CD4-positive, alpha-beta T cell treated with Interleukin-4 for 1 hour (primary cell): ENCODE data around the gene ELMO2.
A peak's percentile ranks its signal among the peaks of the same experiment; 100 is the strongest.
"Not testable (repeated sequence)": the region's sequence is repeated elsewhere in the genome, so short reads cannot be mapped to it uniquely, and the experiment has no call there.

Experiments used
- DNase-seq, 2 donors: peaks; one replicate each; pipeline ENCODE4 v3.0.0-alpha.2; 2020 to 2022

ELMO2 gene

GRCh38 chr20:46406986-46407670, 713 bp upstream of the ELMO2 start:
- peak in 1 of 2 donors; percentile 66 for DNase-seq

GRCh38 chr20:46402331-46402811, 4.0 kb downstream of the ELMO2 start:
- no peak for DNase-seq

GRCh38 chr20:46401478-46401860, 4.9 kb downstream of the ELMO2 start:
- DNase-seq = no peak

- DNase-seq = peak; percentile 13 to 80
These were observed 5.5 kb downstream of the ELMO2 start for GRCh38 chr20:46400828-46401477.

- DNase-seq = peak in 1 of 2 donors; percentile 19
These were observed 6.2 kb downstream of the ELMO2 start for GRCh38 chr20:46400253-46400652.

GRCh38 chr20:46399401-46399800, 7.0 kb downstream of the ELMO2 start:
- DNase-seq = peak in 1 of 2 donors; percentile 46

- no peak for DNase-seq
These were observed 7.5 kb downstream of the ELMO2 start for GRCh38 chr20:46398963-46399362.

DNA sequence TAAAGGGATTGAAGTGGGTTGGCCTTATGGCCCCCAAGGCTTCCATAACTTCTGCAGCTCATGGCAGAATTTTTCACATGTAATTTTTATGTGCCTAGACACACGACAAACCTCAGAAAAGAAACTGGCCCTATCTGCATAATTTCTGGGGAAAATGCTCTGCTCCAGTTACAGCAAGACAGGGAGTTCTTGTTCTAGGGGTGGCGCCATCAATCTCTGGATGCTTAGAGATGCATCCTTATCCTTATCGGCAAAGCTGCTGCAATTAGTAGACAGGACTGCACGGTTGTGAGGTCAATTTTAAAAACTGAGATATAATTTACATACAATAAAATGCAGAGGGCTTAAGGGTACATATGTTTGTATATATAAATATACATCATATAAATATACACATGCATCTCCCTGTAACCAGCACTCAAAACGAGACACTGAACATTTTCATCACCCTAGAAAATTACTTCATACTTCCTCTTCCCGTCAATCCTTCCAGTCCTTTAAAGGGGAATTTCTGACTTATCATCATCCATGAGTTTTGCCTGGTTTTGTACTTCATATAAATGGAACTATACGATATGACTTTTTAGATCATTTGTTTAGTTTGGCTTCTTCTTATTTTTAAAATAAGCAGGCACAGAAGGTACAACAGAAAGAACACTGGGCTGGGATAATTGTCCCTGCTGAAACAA, 10.2 kb downstream of the ELMO2 start:
- no peak for DNase-seq

DNA sequence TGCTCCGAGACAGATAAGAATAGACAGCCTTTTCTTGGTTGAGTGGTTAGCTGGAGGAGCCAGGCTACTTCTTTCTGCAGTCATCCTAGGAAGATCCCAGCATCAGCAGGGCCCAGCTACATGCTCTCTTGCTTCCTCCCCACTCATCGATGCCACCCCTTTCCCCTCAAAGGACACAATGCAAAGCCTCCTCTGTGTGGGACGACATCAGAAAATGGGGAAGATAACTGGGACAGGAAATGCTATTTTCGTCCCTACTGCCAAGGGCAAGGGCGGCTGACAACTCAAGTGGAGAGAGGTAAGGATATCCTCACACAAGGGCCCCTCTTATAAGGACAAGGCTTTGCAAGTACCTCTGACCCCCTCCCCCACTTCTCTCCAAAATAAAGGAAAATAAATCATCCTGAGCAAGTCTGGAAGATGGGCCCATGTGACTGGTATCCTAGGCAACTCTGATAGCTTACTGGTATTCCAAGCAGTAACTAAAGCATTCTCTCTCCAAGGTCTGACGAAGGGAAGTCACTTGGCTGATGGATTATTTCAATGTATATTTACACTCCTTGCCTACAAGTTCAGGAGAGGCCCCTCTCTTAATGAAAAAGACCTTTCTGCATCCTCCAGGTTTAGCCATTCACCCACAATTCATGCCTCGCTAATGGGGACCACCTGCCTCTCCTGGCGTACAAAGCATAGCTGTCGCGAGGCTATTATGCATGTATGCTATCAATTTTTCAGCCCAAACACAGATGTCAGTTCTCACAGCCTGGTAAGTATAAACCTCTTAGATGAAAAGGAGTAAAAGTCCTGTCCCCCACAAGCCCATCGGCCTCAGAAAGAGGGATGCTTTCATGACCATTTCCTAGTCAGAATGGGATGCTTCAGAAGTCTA, 11.3 kb downstream of the ELMO2 start:
- DNase-seq = no peak

DNA sequence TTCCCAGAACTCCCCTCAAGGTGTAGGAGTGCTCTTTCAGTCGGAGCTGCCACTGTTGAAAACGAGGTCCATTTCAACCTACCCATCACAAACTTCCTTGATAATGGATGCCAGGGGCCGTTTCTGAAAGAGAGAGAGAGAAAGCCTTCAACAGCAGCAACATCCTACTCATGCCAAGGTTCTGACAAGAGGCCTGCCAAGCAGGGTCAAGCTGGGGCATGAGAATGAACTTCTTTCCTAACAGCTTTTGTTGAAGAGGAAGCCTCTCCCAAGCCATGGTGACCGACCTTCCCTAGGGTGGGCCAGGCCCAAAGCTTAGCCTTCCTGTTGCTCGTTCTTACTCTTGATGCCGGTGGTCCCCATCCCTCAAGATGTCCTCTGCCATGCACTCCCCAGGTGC, 12.4 kb downstream of the ELMO2 start:
- DNase-seq = no peak

GRCh38 chr20:46388937-46389336, 17.5 kb downstream of the ELMO2 start:
- no peak for DNase-seq

DNA sequence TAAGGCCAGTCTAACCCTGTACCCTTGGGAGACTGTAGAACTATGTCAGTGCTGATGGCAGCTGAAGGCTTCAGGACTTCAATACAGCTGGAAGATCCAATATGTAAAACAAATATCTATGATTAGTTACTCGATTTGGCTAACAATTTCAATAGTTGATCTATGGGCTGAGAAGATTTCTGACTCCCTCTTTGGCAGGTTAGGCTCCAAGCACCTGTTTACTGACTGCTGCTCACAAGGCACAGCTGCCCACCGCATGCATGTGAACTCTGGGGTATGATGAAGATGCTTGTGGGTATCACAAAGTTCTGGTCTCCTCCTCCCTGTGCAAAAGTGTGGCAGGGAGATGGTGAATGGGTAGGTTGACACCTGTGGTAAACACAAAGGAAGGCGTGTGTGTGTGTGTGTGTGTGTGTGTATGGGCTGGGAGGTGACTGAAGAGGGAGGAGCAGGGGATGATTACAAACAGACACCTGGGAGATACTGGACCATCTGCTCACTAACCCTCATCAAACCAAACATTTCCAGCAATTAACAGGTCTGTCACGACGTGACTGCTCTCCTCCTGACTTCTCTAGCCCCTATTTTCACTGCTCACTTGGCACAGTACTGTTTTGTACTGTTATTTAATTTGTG, 18.1 kb downstream of the ELMO2 start:
- DNase-seq = no peak

DNA sequence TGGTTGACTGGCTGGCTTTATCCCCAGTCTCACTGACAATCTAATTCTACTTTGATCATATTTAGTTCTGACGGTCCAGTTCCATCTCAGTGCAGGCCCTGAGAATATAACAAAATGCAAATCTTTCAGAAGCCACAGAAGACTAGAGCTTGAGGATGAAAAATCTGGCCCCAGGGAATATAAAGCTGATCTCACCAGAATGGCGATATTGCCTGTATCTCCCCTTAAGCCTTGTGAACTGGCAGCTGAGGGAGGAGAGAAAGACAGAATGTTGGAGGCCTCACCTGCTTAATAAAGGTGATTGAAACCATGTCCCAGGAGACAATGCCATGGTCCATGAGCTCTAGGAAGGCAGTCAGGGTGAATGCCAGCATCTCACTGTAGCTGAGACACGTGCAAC, 19.4 kb downstream of the ELMO2 start:
- not testable (repeated sequence) for DNase-seq

DNA sequence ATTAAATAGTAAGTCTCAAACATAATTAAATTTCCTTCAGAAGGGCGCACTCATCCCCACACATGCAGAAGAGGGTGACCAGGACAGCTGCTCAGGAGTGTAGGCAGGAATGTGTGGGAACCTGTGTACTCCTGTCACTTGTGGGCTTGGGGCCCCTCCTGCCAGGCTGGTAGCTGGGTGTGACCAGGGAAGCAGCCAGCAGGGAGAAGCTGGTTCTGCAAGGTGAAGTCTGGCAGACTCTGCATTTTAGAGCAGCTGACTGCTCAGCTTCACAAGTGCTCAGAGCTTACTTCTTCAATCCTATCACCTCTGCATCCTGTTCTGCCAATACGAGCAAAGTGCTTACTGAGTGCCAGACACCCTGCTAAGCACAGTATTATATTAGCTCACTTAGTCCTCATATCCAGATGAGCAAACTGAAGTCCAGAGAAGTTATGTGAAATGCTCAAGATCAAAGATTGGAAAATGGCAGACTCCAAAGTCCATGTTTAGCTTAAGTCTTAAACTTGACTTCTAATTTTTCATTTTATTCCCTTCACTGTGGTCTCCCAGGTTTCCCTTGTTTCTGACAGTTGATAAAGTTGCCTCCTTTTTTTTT, 27.9 kb downstream of the ELMO2 start:
- no peak for DNase-seq

GRCh38 chr20:46377518-46377917, 28.9 kb downstream of the ELMO2 start:
- no peak for DNase-seq

DNA sequence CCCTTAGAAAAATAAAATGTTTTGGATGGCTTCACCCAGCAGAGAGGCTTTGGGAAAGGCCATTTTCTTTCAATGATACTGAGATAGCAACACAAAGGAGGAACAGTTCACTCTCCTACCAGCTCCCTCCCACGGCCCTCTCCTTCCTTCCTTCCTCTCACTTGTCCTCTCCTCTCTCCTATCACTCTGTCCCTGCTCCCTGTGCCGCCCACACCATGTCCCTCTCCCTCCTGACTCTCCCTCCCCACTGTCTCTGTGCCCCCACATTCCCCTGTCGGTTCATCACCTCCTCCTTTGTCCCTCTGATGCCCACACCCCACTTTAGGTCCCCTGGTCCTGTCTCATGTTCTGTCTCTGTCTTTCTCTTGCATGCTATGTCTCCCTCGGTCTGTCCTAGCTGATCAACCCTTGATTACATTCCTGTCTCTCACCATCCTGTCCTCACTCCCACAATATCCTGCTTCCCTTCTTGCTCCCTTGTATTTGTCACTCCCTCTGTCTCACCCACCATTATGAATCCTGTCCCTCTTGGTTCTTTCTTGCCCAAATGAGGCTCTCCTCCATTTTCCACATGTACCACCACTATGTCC, 30.1 kb downstream of the ELMO2 start:
- no peak for DNase-seq

DNA sequence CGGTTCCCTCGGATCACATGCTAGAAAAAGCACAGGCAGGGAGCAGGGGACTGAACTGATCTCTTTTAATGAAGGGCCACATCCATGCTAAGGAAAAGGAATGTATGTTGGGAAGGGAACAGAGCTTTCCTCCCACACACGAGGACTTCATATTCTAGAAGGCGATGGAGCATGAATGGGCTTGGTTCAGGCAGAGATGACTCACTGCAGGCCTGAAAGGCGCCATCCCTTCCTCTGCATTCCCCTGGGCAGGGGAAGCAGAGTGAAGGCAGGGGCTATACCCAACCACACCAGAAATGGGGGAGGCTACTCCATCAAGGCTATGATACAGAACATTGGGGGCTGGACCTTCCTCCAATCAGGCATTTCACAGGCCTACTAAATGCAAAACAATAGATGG, 30.6 kb downstream of the ELMO2 start:
- no peak for DNase-seq

- DNase-seq = no peak
These were observed 32.0 kb downstream of the ELMO2 start for GRCh38 chr20:46374383-46374782.

DNA sequence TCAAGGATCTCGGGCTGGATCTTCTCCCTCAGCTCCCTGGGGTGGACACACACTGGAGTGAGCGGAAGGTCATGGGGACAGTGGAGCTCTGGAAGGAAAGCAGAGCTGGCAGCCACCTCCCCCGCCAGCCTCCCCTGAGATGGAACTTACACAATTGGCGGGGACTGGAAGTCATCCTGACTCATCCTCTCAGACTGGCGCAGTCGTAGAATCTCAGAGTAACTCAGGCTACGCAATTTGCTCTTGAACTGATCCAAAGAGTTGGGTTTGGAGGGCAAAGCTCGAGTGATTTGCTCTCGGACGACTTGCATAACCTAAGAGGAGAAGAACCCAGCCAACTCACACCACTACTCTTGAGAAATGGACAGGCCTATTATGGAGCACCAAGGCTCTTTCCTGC, 34.8 kb downstream of the ELMO2 start:
- no peak for DNase-seq

DNA sequence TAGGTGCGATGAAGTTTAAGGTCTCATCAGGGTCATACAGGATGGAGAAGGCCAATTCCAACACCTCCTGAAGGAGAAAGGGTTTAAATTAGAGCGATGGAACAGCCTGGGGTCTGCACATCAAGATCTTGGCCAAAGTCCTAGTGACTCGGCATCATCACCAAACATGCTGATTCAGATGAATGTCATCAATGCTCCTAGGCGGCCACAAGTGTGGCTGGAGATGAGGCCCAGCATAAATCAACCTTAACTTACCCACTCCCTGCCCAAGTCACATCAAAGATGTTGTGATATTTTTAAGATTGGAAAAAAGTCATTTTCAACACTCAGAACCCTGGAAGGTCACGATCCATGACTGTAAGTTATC, 37.5 kb downstream of the ELMO2 start:
- DNase-seq = no peak
